ENCODE measurements around the gene WASF2. TPM values are rescaled to one million over a fixed set of nuclear protein-coding genes. Genes with fewer than 3 reads are reported as not detected.

Gene WASF2
- total and polyA plus RNA-seq, 2 of the 8 experiments (the other 6 are each of a cell fraction or from before 2014, with no cell fraction given): 32.1 to 86.6 TPM

DNA sequence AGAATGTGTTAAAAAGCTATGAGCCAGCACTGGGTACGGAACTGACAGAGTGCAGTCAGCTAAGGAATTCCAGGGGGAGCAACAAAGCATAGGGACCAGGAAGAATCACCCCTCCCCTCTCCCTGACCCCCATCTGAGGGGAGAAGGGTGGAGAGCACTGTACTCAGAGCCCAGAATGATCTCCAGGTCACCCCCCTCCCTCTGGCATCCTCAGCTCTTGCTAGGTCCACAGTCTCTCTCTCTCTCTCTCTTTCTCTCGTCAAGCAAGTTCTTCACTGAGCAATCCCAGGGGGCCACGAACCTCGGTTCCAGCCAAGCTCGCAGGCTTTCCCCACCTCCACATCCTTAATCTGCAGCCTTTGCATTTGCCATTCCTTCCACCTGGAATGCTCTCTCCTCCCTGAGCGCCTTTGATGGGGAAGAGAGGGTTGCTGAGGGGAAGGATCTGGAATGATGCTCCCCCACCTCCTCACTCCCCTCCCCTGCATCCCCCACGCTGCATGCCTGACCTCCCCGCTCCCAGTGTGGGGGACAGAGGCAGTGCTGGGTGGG lies 6.7 kb upstream of the WASF2 start (continued):
- TF ChIP-seq ATF2 (IDR thresholded peaks at IDR 0.05; ENCODE audit: low read length) (no peak), NANOG (IDR thresholded peaks at IDR 0.05; ENCODE audit: insufficient read depth, low read depth, low read length, poor library complexity, severe bottlenecking) (peak; percentile 47), YY1 (IDR thresholded peaks at IDR 0.05; ENCODE audit: low read depth, low read length) (peak; percentile 22; the same call in 1 of the 2 replicates), CHD1 (IDR thresholded peaks at IDR 0.05; ENCODE audit: low read depth, low read length) (no peak), TAF1 (IDR thresholded peaks at IDR 0.05; ENCODE audit: low read depth, low read length) (0 out of 2 replicates have a peak, but pooled peaks have one; percentile 31), SP1 (IDR thresholded peaks at IDR 0.05; ENCODE audit: low read depth, low read length) (peak; percentile 27; the same call in 1 of the 2 replicates), CREB1 (IDR thresholded peaks at IDR 0.05) (no peak), RBBP5 (IDR thresholded peaks at IDR 0.05; ENCODE audit: borderline replicate concordance, low read depth, low read length) (peak; percentile 72; the same call in 1 of the 2 replicates), USF2 (IDR thresholded peaks at IDR 0.05; ENCODE audit: low read length) (no peak), SP4 (IDR thresholded peaks at IDR 0.05; ENCODE audit: low read length) (no peak), RNF2 (IDR thresholded peaks at IDR 0.05; ENCODE audit: borderline replicate concordance, low read depth, low read length, missing control alignments, poor library complexity, severe bottlenecking) (no peak), POU5F1 (IDR thresholded peaks at IDR 0.05; ENCODE audit: low read depth, low read length) (no peak), MAFK (IDR thresholded peaks at IDR 0.05; ENCODE audit: low read depth, low read length) (no peak), CEBPB (IDR thresholded peaks at IDR 0.05; ENCODE audit: low read depth, low read length) (no peak), NRF1 (IDR thresholded peaks at IDR 0.05; ENCODE audit: low read depth, low read length) (no peak), HDAC2 (IDR thresholded peaks at IDR 0.05; ENCODE audit: borderline replicate concordance in 1 of 2, low read depth in 2 of 2, low read length in 2 of 2) (no peak; a peak in 1 of 4 replicates), GABPA (IDR thresholded peaks at IDR 0.05; ENCODE audit: borderline replicate concordance, insufficient read depth, low read length) (no peak), RXRA (IDR thresholded peaks at IDR 0.05; ENCODE audit: insufficient read depth, low read depth, low read length) (no peak), RAD21 (IDR thresholded peaks at IDR 0.05 in 1 of 2, conservative IDR thresholded peaks at IDR 0.05 in 1 of 2; ENCODE audit: low read depth in 2 of 2, low read length in 2 of 2) (peak; percentile 61 to 62), EZH2 (IDR thresholded peaks at IDR 0.05; ENCODE audit: low read depth, low read length, severe bottlenecking) (no peak), JUND (IDR thresholded peaks at IDR 0.05; ENCODE audit: low read length) (no peak; the same call in 1 of the 2 replicates)

Data from H1 (cell line).